Dedifferentiated amniotic fluid mesenchymal stem cell (primary cell): Measurements from ENCODE around the gene UBE2H.
A peak's percentile ranks its signal among the peaks of the same experiment; 100 is the strongest.
"Not testable (repeated sequence)": the region's sequence is repeated elsewhere in the genome, so short reads cannot be mapped to it uniquely, and the experiment has no call there.

Experiments used
- DNase-seq: peaks from one replicate; pipeline ENCODE4 v3.0.0-alpha.2; 2016; ENCODE audit errors: extremely low spot score

The UBE2H gene

DNA sequence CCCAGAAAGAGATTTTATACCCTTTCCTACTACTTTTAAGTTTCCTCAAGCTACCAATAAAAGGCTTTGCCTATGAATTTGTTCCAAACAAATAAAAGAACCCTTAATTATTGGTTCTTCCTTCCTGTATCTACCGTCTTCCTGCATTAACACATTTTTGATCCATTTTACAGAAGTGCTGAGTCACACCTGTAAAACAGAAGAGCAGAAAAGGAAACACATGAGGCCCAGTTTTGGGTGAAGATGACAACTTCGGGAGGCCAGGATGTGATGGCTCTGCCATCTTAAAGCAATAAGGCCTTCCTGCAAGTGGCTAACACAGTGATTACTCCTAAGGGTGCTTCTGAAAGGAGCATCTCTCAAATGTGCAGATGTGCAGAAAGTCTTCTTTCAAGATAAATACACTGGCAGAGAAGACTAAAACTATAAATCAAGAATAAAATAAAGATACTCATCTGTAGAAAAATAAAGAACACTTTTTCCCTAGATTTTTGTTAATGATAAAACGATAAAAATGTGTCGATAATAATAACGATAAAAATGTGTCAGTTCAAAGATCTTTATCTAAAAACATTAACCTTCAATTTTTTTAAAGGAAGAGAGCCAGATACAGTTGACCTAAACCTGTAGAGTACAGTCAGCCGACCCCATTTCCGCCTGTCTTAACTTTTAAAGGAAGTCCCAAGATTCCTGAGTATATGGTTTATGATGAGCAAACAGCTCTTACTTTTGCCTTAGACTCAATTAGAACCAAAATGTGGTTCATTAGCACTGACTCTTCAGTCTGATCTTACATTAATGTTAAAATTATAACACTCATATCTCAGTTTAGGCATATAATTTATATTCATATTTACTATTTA lies 108.6 kb downstream of the UBE2H start:
- DNase-seq: no peak

DNA sequence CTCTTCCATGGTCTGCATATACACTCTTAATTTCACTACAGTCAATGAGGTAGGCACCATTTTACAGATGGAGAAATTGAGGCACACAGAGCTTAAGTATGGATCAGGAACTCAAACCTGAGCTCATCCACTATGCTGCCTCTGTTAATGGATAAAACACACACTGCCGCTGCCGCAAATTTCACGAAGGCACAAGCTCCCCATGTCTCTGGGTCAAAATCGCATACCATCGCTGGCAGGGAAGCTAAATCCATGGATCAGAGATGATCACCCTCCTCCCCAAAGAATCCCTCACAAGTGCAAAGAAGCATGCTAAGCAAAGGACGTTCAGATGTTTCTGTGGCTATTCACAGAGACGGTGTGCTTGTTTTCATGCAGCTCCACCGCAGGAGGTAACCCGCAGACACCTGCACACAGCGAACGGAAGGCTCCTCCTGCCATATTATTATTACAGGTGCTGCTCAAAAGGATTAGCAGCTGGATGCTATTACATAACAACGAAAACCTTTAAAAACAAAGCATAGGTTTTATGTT lies 109.3 kb downstream of the UBE2H start:
- DNase-seq: no peak

DNA sequence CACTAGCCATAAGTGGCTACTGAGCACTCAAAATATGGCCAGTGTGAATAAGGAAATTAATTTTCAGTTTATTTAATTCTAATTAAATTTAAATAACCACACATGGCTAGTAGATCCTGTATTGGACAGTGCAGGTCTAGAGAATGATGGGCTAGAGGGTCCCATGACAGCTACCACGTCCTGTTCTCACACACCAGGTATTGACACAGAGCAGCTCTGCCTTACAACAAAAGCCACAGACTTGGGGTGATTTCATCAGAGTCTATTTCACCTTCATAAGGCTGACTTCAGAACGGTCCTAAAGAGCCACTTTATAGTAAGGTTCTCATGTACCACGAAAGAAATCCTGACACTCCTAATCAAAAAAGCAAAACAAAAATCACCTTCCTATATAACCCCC lies 111.3 kb downstream of the UBE2H start:
- DNase-seq: no peak

DNA sequence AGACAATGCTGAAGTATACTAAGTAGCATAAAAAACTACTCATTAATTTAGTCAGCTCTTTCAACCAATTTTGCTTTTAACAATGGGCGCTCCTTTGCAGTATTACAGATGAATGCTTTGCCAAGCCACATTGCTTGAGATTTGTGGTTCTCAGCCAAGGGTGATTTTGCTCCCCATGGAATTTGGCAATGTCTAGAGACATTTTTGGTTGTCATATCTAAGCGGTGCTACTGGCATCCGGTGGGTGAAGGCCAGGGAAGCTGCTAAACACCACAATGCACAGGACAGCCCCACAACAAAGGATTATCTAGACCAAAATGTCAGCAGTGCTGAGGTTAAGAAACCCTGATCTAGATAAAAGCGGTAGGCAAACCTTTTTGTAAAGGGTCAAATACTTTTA lies 112.0 kb downstream of the UBE2H start:
- DNase-seq: no peak

DNA sequence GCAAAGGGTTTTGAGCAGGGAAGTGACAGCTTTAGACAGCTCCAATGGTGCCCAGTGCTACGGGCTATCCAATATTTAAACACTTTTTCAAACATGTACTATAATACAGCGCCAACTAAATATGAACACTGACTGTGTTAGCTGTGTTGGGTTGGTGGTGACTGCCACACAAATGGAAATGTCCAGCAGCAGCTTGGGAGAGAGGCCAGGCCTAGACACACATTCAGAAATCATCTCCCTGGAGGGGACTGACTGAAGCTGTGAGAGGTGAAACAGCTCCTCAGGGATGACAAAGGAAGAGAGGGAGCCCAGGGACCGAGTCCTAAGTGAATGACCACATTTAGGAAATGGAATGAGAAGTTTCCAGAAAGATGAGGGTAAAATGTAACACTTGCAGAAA lies 115.8 kb downstream of the UBE2H start:
- DNase-seq: no peak

DNA sequence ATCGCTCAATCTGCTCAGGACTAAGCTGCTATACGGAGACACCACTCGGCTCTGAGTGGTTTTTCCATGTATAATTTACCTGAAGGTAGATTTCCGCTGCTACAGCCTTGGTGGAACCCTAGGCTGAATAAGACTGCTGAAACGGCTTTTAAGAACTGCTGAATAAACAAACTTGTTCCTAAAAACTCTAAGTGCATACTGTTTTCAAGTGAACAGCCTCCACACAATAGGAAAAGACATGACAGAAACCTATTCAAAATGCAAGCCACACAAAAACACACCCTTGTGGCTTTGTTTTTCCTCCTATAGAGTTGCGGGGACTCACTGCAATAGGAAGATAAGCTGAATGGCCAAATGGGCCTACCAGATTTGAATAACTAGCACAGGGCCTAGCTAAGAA lies 117.2 kb downstream of the UBE2H start:
- no peak for DNase-seq

DNA sequence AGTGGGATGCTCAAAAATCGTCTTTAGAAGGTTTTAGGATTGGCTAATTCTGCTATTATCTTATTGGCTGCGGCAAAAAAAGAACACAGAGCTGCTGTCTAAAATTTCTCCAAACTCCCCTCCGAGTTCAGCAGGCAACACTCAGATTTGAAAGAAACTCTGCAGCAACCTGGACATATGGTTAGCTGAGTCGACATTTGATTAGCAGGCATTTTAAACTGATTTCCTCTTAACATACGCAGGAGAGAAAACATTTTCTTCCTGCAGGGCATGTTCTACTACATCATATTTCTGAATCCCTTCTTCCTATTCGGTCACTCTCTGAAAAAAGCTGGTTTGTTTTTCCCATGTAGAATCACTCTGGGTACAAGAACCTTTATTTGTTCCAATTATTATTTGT lies 119.4 kb downstream of the UBE2H start:
- not testable (repeated sequence) for DNase-seq

DNA sequence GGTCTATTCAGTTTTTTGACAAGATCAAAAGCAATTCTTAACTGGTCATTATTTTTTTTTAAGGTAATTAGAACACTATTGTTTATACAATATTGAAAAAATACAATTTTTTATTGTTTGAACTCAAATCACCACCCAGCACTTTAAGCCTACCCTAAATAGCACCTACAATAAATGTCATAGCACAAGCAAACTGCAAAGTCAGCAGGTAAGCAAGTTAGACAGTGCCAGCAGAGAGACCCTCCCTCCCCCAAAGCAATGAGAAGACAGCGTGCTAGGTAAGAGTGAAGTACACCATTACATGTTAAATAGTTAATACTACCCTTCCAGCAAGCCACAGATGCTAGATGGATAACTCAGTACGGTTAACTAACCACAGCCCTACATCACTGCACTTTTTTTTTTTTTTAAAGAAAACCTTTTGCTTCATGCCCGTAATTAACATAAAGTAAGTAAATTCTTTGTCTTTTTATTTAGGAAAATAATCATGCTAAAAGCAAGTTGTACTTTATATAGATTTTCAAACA lies 120.0 kb downstream of the UBE2H start:
- DNase-seq: no peak

DNA sequence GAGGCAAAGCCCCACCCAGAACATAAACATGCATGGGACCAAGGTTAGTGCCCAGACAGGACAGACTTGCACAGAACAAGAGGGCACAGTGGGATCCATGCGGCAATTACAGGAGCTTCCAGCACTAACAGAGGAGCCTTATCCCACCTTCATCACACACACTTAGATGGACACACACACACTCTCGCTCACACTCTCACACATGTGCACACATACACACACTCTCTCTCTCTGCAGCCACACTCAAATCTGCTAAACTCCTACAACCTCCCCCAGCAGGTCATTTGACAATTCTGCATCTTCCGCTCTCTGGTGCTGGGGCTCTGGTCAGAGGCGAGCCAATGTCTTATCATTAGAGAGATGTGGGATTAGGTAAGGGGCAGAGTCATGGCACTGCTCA lies 120.5 kb downstream of the UBE2H start:
- DNase-seq: no peak

DNA sequence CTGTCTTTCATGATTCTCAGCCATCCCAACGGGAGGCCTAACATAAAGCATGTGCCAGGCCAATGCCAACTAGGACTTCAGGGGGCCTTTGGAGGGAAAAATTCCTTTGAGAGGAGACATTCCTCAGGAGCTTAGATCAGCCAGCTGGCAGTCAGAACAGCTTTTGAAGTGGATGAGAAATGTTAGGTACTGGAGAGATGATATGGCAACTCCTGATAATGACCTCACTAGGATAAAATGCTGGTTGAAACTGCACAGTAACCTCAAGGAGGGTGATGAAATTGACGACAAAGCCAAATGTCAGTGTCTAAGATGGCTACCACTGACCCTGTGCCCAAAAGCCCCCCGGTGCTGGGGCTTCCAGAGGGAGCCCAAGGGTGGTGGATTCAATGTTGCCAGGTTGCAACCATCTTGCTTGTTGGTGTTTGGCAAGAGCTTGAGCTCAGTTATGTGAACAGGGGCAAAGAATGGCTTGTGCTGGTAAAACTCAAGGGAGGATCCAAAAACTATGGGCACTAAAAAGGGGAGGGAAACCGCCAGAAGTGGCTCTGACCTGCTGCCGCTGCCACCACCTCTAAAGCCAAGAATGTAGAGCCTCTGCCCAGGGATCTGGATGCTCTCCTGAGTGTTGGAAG lies 121.2 kb downstream of the UBE2H start:
- peak; percentile 91 for DNase-seq

DNA sequence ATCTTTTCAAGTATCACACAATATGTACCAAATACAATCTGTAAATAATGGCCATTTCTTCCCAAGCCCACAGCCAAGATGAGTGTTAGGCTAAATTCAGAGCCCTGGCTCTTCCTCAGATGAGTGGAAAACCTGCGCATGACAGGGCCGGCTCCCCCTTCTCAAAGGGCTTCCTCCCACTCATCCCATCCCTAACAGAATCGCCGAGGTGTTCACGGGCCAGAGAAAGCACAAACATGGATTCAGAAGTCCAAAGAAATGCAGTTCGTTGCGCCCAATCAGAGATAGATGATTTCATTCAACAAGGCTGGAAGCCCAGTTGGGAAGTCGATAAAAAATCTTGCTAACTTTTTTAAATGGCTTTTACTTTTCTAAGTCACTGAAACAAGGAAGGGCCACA lies 121.8 kb downstream of the UBE2H start:
- no peak for DNase-seq

DNA sequence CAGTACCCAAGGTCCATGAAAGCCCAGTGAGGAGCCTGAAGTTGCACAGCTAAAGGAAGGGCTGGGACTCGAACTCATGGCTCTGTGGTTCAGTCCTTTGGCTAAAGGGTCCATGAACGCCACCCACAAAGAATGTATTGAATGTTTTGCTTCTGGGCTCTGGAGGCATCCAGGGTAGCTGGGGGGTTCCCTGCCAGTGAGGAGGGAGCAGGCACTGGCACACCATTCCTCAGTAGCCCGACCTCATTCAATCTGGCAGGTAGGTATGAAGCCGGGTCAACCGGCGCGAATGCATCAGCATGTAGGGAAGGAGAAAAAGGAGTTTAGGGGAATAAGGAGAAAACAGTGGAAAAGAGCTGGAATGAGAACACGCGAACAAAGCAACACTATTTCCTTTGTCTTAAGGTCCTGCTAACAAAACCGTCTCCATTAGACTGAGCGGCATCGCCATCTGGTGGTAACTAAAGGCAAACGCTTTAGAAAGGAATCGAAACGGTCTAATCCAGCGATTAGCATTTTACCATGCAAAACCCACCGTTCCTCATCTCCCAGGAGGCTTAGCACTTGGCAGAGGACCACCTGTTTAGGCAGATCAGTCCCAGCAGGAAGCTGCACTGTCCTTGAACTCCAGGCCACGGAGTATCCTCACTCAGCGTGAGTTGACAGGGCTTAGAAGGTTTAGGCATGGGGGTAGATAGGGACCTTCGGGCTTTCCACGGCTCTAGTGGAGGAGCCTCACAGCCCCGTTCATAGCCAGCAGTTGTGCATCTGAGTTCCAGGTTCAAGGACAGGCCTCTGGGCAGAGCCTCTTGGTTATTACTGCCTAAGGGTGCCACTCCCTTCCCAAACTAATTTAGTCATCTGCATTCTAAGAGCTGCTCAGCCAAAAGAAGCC lies 122.8 kb downstream of the UBE2H start:
- peak; percentile 78 for DNase-seq

DNA sequence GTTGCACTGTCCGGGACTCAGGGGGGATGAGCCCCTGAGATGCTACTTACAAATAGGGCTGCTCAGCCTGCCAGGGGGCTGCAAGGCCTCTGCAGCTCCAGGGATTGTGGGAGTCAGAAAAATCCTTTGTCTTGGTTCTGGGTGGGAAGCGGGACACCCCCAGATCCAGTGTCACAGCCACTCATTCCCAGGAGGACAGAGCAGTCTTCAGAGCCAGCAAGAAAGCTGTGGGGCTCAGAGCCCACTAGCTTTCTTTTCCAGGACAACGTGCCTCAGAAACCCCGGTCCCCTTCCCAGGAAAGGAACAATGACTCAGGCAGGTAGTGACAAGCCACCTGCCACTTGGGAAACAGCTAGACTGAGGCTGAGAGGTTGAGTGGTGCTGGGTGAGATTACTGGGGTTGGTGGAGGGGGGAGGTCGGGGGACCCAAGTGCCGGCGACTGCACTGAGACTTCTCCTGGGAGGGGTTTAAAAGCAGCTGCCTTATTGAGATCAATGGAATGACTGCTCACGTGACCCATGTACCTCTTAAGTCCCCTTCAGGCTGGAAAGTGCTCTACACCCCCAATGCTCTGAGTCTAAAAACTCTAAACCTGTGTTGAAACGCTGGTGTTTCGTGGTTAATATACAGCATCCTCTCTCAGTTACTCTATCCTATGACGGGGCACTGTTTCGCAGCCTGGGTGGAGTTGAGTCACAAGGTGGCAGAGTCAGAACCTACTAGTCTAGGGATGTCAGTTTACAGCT lies 123.6 kb downstream of the UBE2H start:
- DNase-seq: no peak

DNA sequence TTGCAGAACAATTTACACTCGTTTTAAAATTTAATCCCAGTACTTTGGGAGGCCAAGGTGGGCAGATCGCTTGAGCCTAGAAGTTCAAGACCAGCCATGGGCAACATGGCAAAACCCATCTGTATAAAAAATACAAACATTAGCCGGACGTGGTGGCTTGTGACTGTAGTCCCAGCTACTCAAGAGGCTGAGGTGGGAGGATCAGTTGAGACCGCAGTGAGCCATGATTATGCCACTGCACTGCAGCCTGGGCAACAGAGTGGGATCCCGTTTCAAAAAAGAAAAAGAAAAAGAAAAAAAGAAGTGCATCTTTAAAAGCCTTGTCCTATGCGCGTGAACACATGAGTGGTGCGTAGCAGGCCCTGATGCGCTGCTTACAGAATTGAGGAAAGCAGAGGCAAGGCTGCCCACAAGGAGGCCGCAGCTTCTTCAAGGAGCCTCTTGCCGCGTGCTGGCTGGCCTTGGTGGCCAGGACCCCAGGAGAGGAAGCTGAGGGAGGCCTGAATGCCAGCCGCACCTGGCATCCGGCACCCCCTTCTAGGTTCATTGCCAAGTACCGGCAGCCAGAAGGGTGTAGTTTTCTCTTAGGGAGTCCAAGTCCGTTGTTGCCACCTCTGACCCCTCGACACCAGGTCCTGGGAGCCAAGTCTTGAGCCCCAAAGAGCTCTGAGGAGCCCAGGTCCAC lies 124.5 kb downstream of the UBE2H start:
- no peak for DNase-seq

DNA sequence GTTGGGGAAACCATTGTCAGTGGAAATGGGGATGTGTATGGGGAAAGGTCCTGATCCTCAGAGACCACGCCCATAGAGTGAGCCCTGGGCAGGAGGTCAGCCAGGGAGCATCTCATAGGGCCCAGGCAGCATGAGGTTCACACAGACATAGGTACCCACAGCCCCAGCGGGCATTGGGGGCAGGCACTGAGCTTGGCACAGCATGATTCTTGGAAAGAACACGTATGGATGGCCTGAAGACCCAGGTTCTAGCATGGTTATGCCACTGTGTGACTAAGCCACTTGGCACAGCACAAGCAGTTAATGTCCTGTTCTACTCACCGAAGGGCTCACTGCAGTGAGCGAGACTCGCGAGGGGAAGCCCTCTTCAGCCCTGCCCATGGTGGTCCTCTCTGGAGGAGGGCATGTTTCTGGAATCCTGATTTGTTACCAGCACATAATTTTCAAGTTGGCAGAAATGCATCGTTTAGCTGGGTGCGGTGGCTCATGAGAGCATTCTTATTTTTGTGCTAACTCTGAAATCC lies 125.2 kb downstream of the UBE2H start:
- no peak for DNase-seq

DNA sequence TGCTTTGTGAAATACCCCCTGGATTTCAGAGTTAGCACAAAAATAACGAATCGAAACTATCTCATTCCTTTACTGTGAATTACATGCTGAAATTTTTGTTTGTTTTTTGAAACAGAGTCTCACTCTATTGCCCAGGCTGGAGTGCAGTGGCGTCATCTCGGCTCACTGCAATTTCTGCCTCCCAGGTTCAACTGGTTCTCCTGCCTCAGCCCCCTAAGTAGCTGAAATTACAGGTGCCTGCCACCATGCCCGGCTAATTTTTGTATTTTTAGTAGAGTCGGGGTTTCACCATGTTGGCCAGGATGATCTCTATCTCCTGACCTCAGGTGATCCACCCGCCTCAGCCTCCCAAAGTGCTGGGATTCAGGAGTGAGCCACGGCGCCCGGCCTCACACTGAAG lies 125.9 kb downstream of the UBE2H start:
- DNase-seq: not testable (repeated sequence)

DNA sequence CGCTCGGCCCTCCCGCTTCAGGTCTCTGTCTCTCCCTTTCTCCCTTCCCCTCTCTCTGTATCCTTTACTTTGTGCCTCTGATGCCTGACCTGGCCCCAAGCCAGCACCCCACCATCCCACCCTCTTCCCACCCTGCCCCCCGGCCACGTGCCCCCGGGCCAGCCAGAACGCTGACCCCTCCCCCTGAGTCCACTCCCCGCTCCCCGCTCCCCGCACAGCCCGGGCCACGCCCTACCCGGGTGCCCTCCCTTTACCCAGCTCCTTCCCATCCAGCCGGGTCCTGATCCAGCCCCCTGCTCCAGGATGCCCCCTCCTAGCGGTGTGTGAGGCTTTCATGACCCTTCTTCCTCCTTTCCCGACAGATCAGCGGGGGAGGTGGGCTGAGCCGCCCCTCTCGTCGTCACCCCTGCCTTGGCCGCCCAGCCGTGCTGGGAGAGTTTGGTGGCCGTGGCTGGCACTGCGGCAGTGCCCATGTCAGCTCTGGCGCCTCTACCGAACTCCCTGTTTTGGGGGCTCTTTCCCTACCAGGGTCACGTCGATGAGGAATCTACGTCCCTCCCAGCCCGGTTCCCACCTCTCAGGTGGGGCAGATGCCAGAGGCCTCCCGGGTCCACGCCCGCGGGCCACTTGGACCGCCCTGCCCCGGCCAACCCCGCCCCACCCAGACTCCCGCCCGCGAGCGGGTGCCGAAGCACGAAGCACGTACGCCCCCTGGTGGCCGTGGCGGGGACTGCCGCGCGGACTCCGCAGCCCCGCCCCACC lies 127.4 kb downstream of the UBE2H start:
- DNase-seq: peak; percentile 51

DNA sequence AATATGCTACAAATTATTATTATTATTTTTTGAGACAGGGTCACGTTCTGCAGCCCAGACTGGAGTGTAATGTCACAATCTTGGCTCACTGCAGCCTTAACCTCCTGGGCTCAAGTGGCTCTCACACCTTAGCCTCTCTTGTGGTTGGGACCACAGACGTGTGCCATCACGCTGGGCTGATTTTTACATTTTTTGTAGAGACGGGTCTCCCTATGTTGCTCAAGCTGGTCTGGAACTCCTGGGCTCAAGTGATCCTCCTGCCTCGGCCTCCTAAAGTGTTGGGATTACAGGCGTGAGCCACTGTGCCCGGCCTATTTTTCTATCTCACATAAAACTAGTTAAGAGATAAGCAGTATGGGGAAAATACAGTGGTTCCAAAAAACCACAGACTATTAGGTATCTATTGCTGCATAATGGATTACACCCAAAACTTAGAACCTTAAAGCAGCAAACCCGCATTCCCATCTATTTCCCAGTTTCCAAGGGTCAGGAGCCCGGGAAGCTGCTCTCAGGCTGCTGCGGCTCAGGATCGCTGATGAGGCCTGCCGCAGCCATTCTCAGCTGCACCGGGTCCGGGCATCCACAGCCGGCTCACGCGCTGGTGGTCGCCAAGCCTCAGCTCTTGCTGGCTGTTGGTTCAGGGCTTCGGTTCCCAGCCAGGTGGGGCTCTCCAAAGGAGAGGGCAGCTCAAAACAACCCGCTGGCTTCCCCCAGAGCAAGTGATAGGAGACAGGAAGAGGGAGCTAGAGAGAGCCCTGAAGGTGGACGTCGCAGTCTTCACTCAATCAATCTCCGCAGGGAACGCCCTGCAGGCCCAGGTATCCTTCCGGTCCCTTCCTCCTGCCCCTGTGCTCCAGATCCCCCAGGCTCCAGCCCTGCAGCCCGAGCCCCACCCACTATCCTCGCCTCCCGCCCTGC lies 128.2 kb downstream of the UBE2H start:
- DNase-seq: no peak
